Activated T-helper 1 cell treated with anti-CD3 and anti-CD28 coated beads, Interleukin-12 subunit alpha, Interleukin-12 subunit beta, Interleukin-2, Interleukin-4 antibody, amounts not matched to agents 30 ng/mL and 10 ng/mL and 1 ng/mL, durations not matched to agents 14 hours and 24 hours and 36 hours (primary cell): ENCODE results near the gene LASP1. TPM values are rescaled to one million over a fixed set of nuclear protein-coding genes. Genes with fewer than 3 reads are reported as not detected.
"Not testable (repeated sequence)": the region's sequence is repeated elsewhere in the genome, so short reads cannot be mapped to it uniquely, and the experiment has no call there.

ENCODE experiments used
- DNase-seq: peaks from one replicate; pipeline ENCODE4 v3.0.0; 2021; ENCODE audit warnings: low spot score
- H3K27ac Mint-ChIP-seq: one replicate; pipeline ENCODE4 v1.8.0; 2021; ENCODE audit warnings: mild to moderate bottlenecking, mixed read lengths
- H3K27me3 Mint-ChIP-seq: one replicate; pipeline ENCODE4 v1.8.0; 2022; ENCODE audit warnings: mild to moderate bottlenecking, moderate library complexity, mixed read lengths; ENCODE audit not compliant: insufficient read depth
- H3K36me3 Mint-ChIP-seq: one replicate; pipeline ENCODE4 v1.8.0; 2021; ENCODE audit warnings: low read depth, mixed read lengths
- H3K4me1 Mint-ChIP-seq: one replicate; pipeline ENCODE4 v1.8.0; 2021; ENCODE audit warnings: low read depth, mixed read lengths
- H3K4me3 Mint-ChIP-seq: one replicate; pipeline ENCODE4 v1.8.0; 2021; ENCODE audit warnings: mild to moderate bottlenecking, moderate library complexity, mixed read lengths
- H3K9me3 Mint-ChIP-seq: one replicate; pipeline ENCODE4 v1.8.0; 2021; ENCODE audit warnings: mixed read lengths
- intact Hi-C: fragments of 100-400 bp; cut with micrococcal nuclease; formaldehyde crosslinking; loops from one replicate; pipeline ENCODE4 v1.15.1; 2024
- total RNA-seq: library from RNA; stranded (reverse); gene quantifications from 2 replicates; pipeline ENCODE4 v1.2.3, GENCODE V29; 2022

LASP1 gene
- total RNA-seq, 1 donor from 2014 or later = 133 TPM

- H3K27ac Mint-ChIP-seq, intact Hi-C loops, H3K9me3 Mint-ChIP-seq, H3K27me3 Mint-ChIP-seq, H3K4me3 Mint-ChIP-seq, DNase-seq: not testable (repeated sequence)
- peaks cover 31% of the 10 kb centered on the region for H3K4me1 Mint-ChIP-seq
- H3K36me3 Mint-ChIP-seq = peaks cover 37% of the 10 kb centered on the region
These were observed 14.7 kb upstream of the LASP1 start for GRCh38 chr17:38855101-38855714.

GRCh38 chr17:38857271-38857670 is 12.6 kb upstream of the LASP1 start:
- H3K4me1 Mint-ChIP-seq = peaks cover 16% of the 10 kb centered on the region
- DNase-seq = no peak
- H3K4me3 Mint-ChIP-seq = no peak overlapping the region
- no peak overlapping the region for H3K27ac Mint-ChIP-seq
- peaks cover 16% of the 10 kb centered on the region for H3K36me3 Mint-ChIP-seq
- intact Hi-C loops = no loop called here
- H3K27me3 Mint-ChIP-seq = no peaks in the 10 kb centered on the region
- no peaks in the 10 kb centered on the region for H3K9me3 Mint-ChIP-seq

- intact Hi-C loops = no loop called here
- DNase-seq = no peak
- Mint-ChIP-seq H3K27me3 (no peaks in the 10 kb centered on the region), H3K9me3 (no peaks in the 10 kb centered on the region), H3K36me3 (no peaks in the 10 kb centered on the region), H3K4me3 (no peak overlapping the region), H3K4me1 (no peaks in the 10 kb centered on the region), H3K27ac (no peak overlapping the region)
These were observed 8.4 kb upstream of the LASP1 start for GRCh38 chr17:38861399-38861843.

- no peak for DNase-seq
- Mint-ChIP-seq H3K36me3 (no peaks in the 10 kb centered on the region), H3K9me3 (no peaks in the 10 kb centered on the region), H3K4me1 (peaks cover 23% of the 10 kb centered on the region), H3K27me3 (no peaks in the 10 kb centered on the region), H3K4me3 (no peak overlapping the region), H3K27ac (no peak overlapping the region)
- intact Hi-C loops = loop anchor here (5.0 kb wide), 1 partner anchor 68 kb away; the partner anchor contains the start of gene PIP4K2B
These were observed 5.0 kb upstream of the LASP1 start for GRCh38 chr17:38864636-38865398.

- intact Hi-C loops = loop anchor here (5.0 kb wide), 1 partner anchor 70 kb away; the partner anchor contains the start of gene PIP4K2B
- H3K27ac Mint-ChIP-seq = peak overlapping the region; percentile 96
- H3K27me3 Mint-ChIP-seq = no peaks in the 10 kb centered on the region
- peaks cover 36% of the 10 kb centered on the region for H3K4me1 Mint-ChIP-seq
- H3K9me3 Mint-ChIP-seq = no peaks in the 10 kb centered on the region
- peak; percentile 44 for DNase-seq
- H3K4me3 Mint-ChIP-seq = peak overlapping the region; percentile 91
- H3K36me3 Mint-ChIP-seq = peaks cover 4% of the 10 kb centered on the region
These were observed 2.5 kb upstream of the LASP1 start for GRCh38 chr17:38867179-38867967.

GRCh38 chr17:38867968-38868816 is 1.7 kb upstream of the LASP1 start:
- DNase-seq = no peak
- Mint-ChIP-seq H3K4me1 (peaks cover 44% of the 10 kb centered on the region), H3K27me3 (no peaks in the 10 kb centered on the region), H3K4me3 (peak overlapping the region; percentile 91), H3K9me3 (no peaks in the 10 kb centered on the region), H3K27ac (peak overlapping the region; percentile 96), H3K36me3 (peaks cover 6% of the 10 kb centered on the region)
- intact Hi-C loops = loop anchor here (2.0 to 5.0 kb wide), 2 partner anchors 59 to 71 kb away; partner anchors contain the start of gene PIP4K2B

GRCh38 chr17:38868817-38869525 is 887 bp upstream of the LASP1 start:
- H3K4me3 Mint-ChIP-seq = peak overlapping the region; percentile 91
- H3K4me1 Mint-ChIP-seq = peaks cover 52% of the 10 kb centered on the region
- H3K36me3 Mint-ChIP-seq = peaks cover 6% of the 10 kb centered on the region
- intact Hi-C loops = loop anchor here (1.0 to 5.0 kb wide), 5 partner anchors 16 to 284 kb away; partner anchors contain the start of genes PIP4K2B and RPL23
- no peaks in the 10 kb centered on the region for H3K27me3 Mint-ChIP-seq
- DNase-seq = peak; percentile 78
- H3K9me3 Mint-ChIP-seq = no peaks in the 10 kb centered on the region
- H3K27ac Mint-ChIP-seq = peak overlapping the region; percentile 96

- Mint-ChIP-seq H3K27ac (peak overlapping the region; percentile 94), H3K4me1 (peaks cover 61% of the 10 kb centered on the region), H3K9me3 (no peaks in the 10 kb centered on the region), H3K27me3 (no peaks in the 10 kb centered on the region), H3K4me3 (peak overlapping the region; percentile 95), H3K36me3 (peaks cover 9% of the 10 kb centered on the region)
- intact Hi-C loops = loop anchor here (1.0 to 10.0 kb wide), 6 partner anchors 13 to 534 kb away; partner anchors contain the start of genes FBXL20, FBXO47 and PSMB3
- DNase-seq = peak; percentile 66
These were observed 654 bp downstream of the LASP1 start for GRCh38 chr17:38870259-38871165.

GRCh38 chr17:38871247-38872015 is 1.6 kb downstream of the LASP1 start:
- peak; percentile 64 for DNase-seq
- H3K9me3 Mint-ChIP-seq = no peaks in the 10 kb centered on the region
- peak overlapping the region; percentile 95 for H3K4me3 Mint-ChIP-seq
- peaks cover 64% of the 10 kb centered on the region for H3K4me1 Mint-ChIP-seq
- intact Hi-C loops = loop anchor here (1.0 to 10.0 kb wide), 5 partner anchors 12 to 533 kb away; partner anchors contain the start of genes FBXL20, FBXO47 and PSMB3
- H3K27me3 Mint-ChIP-seq = no peaks in the 10 kb centered on the region
- peaks cover 11% of the 10 kb centered on the region for H3K36me3 Mint-ChIP-seq
- H3K27ac Mint-ChIP-seq = peak overlapping the region; percentile 94

- Mint-ChIP-seq H3K9me3 (no peaks in the 10 kb centered on the region), H3K4me1 (peaks cover 70% of the 10 kb centered on the region), H3K27ac (peak overlapping the region; percentile 94), H3K4me3 (peak overlapping the region; percentile 95), H3K27me3 (no peaks in the 10 kb centered on the region), H3K36me3 (peaks cover 13% of the 10 kb centered on the region)
- intact Hi-C loops = loop anchor here (5.0 to 10.0 kb wide), 3 partner anchors 70 to 533 kb away; partner anchors contain the start of genes FBXL20 and FBXO47
- no peak for DNase-seq
These were observed 2.2 kb downstream of the LASP1 start for GRCh38 chr17:38872027-38872511.
